DOHH2 (cell line): ENCODE data around the gene UBR3.

Experiments used
- CTCF ChIP-seq: fragments of 200-600 bp; sonication (generic); IDR thresholded peaks from one replicate; pipeline ENCODE4 v1.5.1; 2014; ENCODE audit warnings: antibody characterized with exemption, mild to moderate bottlenecking, low read depth, low read length; ENCODE audit not compliant: poor library complexity, severe bottlenecking
- EZH2phosphoT487 ChIP-seq: fragments of 200-600 bp; sonication (generic); IDR thresholded peaks from 2 replicates; pipeline ENCODE4 v1.6.1; 2017; ENCODE audit warnings: borderline replicate concordance, mild to moderate bottlenecking, antibody characterized with exemption, low read length, moderate library complexity, mixed read lengths

- TF ChIP-seq CTCF: no peak
- TF ChIP-seq EZH2phosphoT487: no peak
These were observed 257.7 kb downstream of the UBR3 start for GRCh38 chr2:170084820-170085491.
